ENCODE data around the gene ACSS2. TPM values are rescaled to one million over a fixed set of nuclear protein-coding genes. Genes with fewer than 3 reads are reported as not detected.
A peak's percentile ranks its signal among the peaks of the same experiment; 100 is the strongest.

ACSS2 gene
- total and polyA plus RNA-seq, 2 experiments from 2014 or later: 26.1 to 49.3 TPM

- H3K27ac ChIP-seq (ENCODE audit: low read depth): peak overlapping the region; percentile 92
- H3K36me3 Mint-ChIP-seq (ENCODE audit: low read depth): no peaks in the 10 kb centered on the region
Measured at GRCh38 chr20:34956041-34956458, 79.6 kb downstream of the ACSS2 start.

More at GRCh38 chr20:34956041-34956458, 79.6 kb downstream of the ACSS2 start:
- H3K9me3 Mint-ChIP-seq: peaks cover 4% of the 10 kb centered on the region; the same call in 2 of the 3 replicates
- H3K4me2 ChIP-seq: peak overlapping the region; percentile 73
- ATAC-seq: no peak
- peak overlapping the region; percentile 95 for H3K4me3 Mint-ChIP-seq
- peaks cover 12% of the 10 kb centered on the region for H3K27me3 Mint-ChIP-seq (ENCODE audit: insufficient read depth, low read depth, poor library complexity)
- TF ChIP-seq CTCF (conservative IDR thresholded peaks at IDR 0.05; ENCODE audit: low read depth in 2 of 2): no peak
- TF ChIP-seq STAT1 (IDR thresholded peaks at IDR 0.05; ENCODE audit: unreplicated experiment): no peak
- TF ChIP-seq EZH2 (IDR thresholded peaks at IDR 0.05; ENCODE audit: low read depth, unreplicated experiment): no peak
- no peak; the same call in 1 of the 2 replicates for TF ChIP-seq CREB1 (CRISPR knock-in tag; IDR thresholded peaks at IDR 0.05; ENCODE audit: low read depth)
- TF ChIP-seq ZNF114 (CRISPR knock-in tag; IDR thresholded peaks at IDR 0.05): no peak
- no peak for TF ChIP-seq REST (IDR thresholded peaks at IDR 0.05; ENCODE audit: unreplicated experiment)
- no peak for TF ChIP-seq EZH2phosphoT487 (IDR thresholded peaks at IDR 0.05; ENCODE audit: unreplicated experiment)
- TF ChIP-seq ZNF331 (CRISPR knock-in tag; IDR thresholded peaks at IDR 0.05; ENCODE audit: low read depth): no peak
- H2AFZ ChIP-seq: peak overlapping the region; percentile 76; the same call in 1 of the 2 replicates
- H3K9me2 ChIP-seq (ENCODE audit: insufficient read depth): no peaks in the 10 kb centered on the region
- peaks cover 32% of the 10 kb centered on the region for H3K4me1 ChIP-seq (ENCODE audit: insufficient read depth)
- DNase-seq (ENCODE audit: low spot score): no peak
- H3K4me1 Mint-ChIP-seq: peaks cover 41% of the 10 kb centered on the region
- no peaks in the 10 kb centered on the region for H3K27me3 ChIP-seq (ENCODE audit: insufficient read depth)
- H3F3A ChIP-seq (replicated peaks; ENCODE audit: low read depth): peaks cover 13% of the 10 kb centered on the region; the same call in 1 of the 2 replicates
- peak overlapping the region; percentile 94 for H3K27ac Mint-ChIP-seq
- H3K79me2 ChIP-seq (replicated peaks; ENCODE audit: insufficient read depth): no peaks in the 10 kb centered on the region
- H3K36me3 ChIP-seq (ENCODE audit: insufficient read depth): no peaks in the 10 kb centered on the region; the same call in 1 of the 2 replicates
- H3K4me3 ChIP-seq: peak overlapping the region; percentile 80
- H4K20me1 ChIP-seq (replicated peaks; ENCODE audit: insufficient read depth): no peaks in the 10 kb centered on the region

Data from GM23338 (cell line).